MCF 10A (cell line): ENCODE results near the gene VSTM4. TPM values are rescaled to one million over a fixed set of nuclear protein-coding genes. Genes with fewer than 3 reads are reported as not detected.

Experiments used
- BruUV-seq: library from RNA; stranded (reverse); fragments of 400-500 nt; replicated peaks from 2 replicates; lab custom pipeline; 2021; lab: Mats Ljungman, UMichigan
- CTCF ChIA-PET: fragments of 300-600 bp; sonication (Branson Sonifier 250); formaldehyde crosslinking; extraction: SDS; loops from one replicate; lab custom pipeline; 2021; ENCODE audit warnings: antibody characterized with exemption, inconsistent platforms; lab: Yijun Ruan, JAX
- POLR2A ChIA-PET: fragments of 300-600, 350-650 bp; sonication (Branson Sonifier 250); formaldehyde crosslinking; extraction: SDS; loops from one replicate; lab custom pipeline; 2020; ENCODE audit warnings: antibody characterized with exemption, inconsistent platforms; lab: Yijun Ruan, JAX
- DNase-seq: peaks from one replicate; pipeline ENCODE4 v3.0.0-alpha.2; 2018; ENCODE audit not compliant: unreplicated experiment
- H3K27ac Mint-ChIP-seq: one replicate; pipeline ENCODE4 v1.8.0; 2022; ENCODE audit warnings: mild to moderate bottlenecking, low read depth, mixed read lengths; ENCODE audit not compliant: unreplicated experiment
- H3K27me3 Mint-ChIP-seq: one replicate; pipeline ENCODE4 v1.8.0; 2022; ENCODE audit warnings: mixed read lengths; ENCODE audit not compliant: insufficient read depth, unreplicated experiment
- H3K36me3 Mint-ChIP-seq: one replicate; pipeline ENCODE4 v1.8.0; 2022; ENCODE audit warnings: mild to moderate bottlenecking, moderate library complexity, mixed read lengths; ENCODE audit not compliant: insufficient read depth, unreplicated experiment
- H3K4me1 Mint-ChIP-seq: one replicate; pipeline ENCODE4 v1.8.0; 2022; ENCODE audit warnings: mixed read lengths; ENCODE audit not compliant: insufficient read depth, unreplicated experiment
- H3K4me3 Mint-ChIP-seq: one replicate; pipeline ENCODE4 v1.8.0; 2022; ENCODE audit warnings: mild to moderate bottlenecking, moderate library complexity, mixed read lengths; ENCODE audit not compliant: unreplicated experiment
- H3K9me3 Mint-ChIP-seq: one replicate; pipeline ENCODE4 v1.8.0; 2022; ENCODE audit warnings: mixed read lengths; ENCODE audit not compliant: unreplicated experiment
- CTCF ChIP-seq: fragments of 200-600 bp; IDR thresholded peaks from one replicate; pipeline ENCODE4 v1.8.0; 2022; ENCODE audit warnings: antibody characterized with exemption, mild to moderate bottlenecking; ENCODE audit not compliant: unreplicated experiment
- intact Hi-C: fragments of 100-400 bp; cut with micrococcal nuclease; formaldehyde crosslinking; loops from 2 replicates; pipeline ENCODE4 v1.14.1; 2022
- total RNA-seq: library from RNA; stranded (reverse); gene quantifications from 2 replicates; pipeline ENCODE4 v1.2.3, GENCODE V29; 2022

The VSTM4 gene
- total RNA-seq, 1 experiment from 2014 or later: not detected

- intact Hi-C loops: no loop called here
- DNase-seq: no peak
- ChIA-PET CTCF (no interaction called here), POLR2A (interaction anchor here (0.5 kb wide), 1 partner anchor 36 kb away, joined by 3 read pairs; no protein-coding TSS in a partner anchor)
- H3K36me3 Mint-ChIP-seq: no peaks in the 10 kb centered on the region
- no peak overlapping the region for H3K4me3 Mint-ChIP-seq
- peaks cover 12% of the 10 kb centered on the region for H3K9me3 Mint-ChIP-seq
- BruUV-seq: no TSS peak
- TF ChIP-seq CTCF: no peak
- H3K4me1 Mint-ChIP-seq: no peaks in the 10 kb centered on the region
- peaks cover 19% of the 10 kb centered on the region for H3K27me3 Mint-ChIP-seq
- H3K27ac Mint-ChIP-seq: no peak overlapping the region
Observed at GRCh38 chr10:49089152-49089551, 26.2 kb downstream of the VSTM4 start.

GRCh38 chr10:49086889-49087288 is 28.4 kb downstream of the VSTM4 start:
- intact Hi-C loops: no loop called here
- Mint-ChIP-seq H3K9me3 (peaks cover 12% of the 10 kb centered on the region), H3K4me3 (no peak overlapping the region), H3K27me3 (peaks cover 29% of the 10 kb centered on the region), H3K4me1 (no peaks in the 10 kb centered on the region), H3K27ac (no peak overlapping the region), H3K36me3 (no peaks in the 10 kb centered on the region)
- POLR2A ChIA-PET: no interaction called here
- no TSS peak for BruUV-seq
- no peak for DNase-seq
- CTCF ChIA-PET: no interaction called here
- no peak for TF ChIP-seq CTCF

GRCh38 chr10:49083261-49083660 is 32.1 kb downstream of the VSTM4 start:
- CTCF ChIA-PET: interaction anchor here (0.5 kb wide), 1 partner anchor 26 kb away, joined by 6 read pairs; no protein-coding TSS in a partner anchor
- intact Hi-C loops: no loop called here
- TF ChIP-seq CTCF: no peak
- POLR2A ChIA-PET: no interaction called here
- Mint-ChIP-seq H3K36me3 (no peaks in the 10 kb centered on the region), H3K4me1 (no peaks in the 10 kb centered on the region), H3K4me3 (no peak overlapping the region), H3K27me3 (peaks cover 33% of the 10 kb centered on the region), H3K9me3 (peaks cover 12% of the 10 kb centered on the region), H3K27ac (no peak overlapping the region)
- no peak for DNase-seq
- BruUV-seq: no TSS peak

- H3K36me3 Mint-ChIP-seq: no peaks in the 10 kb centered on the region
- H3K4me1 Mint-ChIP-seq: no peaks in the 10 kb centered on the region
- peaks cover 38% of the 10 kb centered on the region for H3K27me3 Mint-ChIP-seq
- peaks cover 12% of the 10 kb centered on the region for H3K9me3 Mint-ChIP-seq
- no TSS peak for BruUV-seq
- intact Hi-C loops: no loop called here
- ChIA-PET POLR2A (no interaction called here), CTCF (interaction anchor here (0.5 to 0.6 kb wide), 2 partner anchors 26 to 309 kb away, joined by 4 to 6 read pairs; no protein-coding TSS in a partner anchor)
- no peak for DNase-seq
- H3K27ac Mint-ChIP-seq: no peak overlapping the region
- no peak overlapping the region for H3K4me3 Mint-ChIP-seq
- no peak for TF ChIP-seq CTCF
Observed at GRCh38 chr10:49082766-49083165, 32.6 kb downstream of the VSTM4 start.
